ENCODE results near the gene WDR53. TPM values are rescaled to one million over a fixed set of nuclear protein-coding genes. Genes with fewer than 3 reads are reported as not detected.
"Not testable (repeated sequence)": the region's sequence is repeated elsewhere in the genome, so short reads cannot be mapped to it uniquely, and the experiment has no call there.

The WDR53 gene
- total RNA-seq, 4 donors from 2014 or later = 1.9 to 12.4 (median 6.5) TPM

GRCh38 chr3:196513697-196514349, 54.5 kb downstream of the WDR53 start:
- Histone ChIP-seq H3K9me3 (peaks cover 0 to 19% (median 5%) of the 10 kb centered on the region in 4 donors), H3K4me3 (no peak overlapping the region), H3K36me3 (no peaks in the 10 kb centered on the region), H3K27me3 (no peaks in the 10 kb centered on the region), H3K27ac (no peak overlapping the region), H3K4me1 (no peaks in the 10 kb centered on the region)
- DNase-seq = no peak
- TF ChIP-seq POLR2A (IDR thresholded peaks at IDR 0.05) = no peak
- TF ChIP-seq, protein P1, sequence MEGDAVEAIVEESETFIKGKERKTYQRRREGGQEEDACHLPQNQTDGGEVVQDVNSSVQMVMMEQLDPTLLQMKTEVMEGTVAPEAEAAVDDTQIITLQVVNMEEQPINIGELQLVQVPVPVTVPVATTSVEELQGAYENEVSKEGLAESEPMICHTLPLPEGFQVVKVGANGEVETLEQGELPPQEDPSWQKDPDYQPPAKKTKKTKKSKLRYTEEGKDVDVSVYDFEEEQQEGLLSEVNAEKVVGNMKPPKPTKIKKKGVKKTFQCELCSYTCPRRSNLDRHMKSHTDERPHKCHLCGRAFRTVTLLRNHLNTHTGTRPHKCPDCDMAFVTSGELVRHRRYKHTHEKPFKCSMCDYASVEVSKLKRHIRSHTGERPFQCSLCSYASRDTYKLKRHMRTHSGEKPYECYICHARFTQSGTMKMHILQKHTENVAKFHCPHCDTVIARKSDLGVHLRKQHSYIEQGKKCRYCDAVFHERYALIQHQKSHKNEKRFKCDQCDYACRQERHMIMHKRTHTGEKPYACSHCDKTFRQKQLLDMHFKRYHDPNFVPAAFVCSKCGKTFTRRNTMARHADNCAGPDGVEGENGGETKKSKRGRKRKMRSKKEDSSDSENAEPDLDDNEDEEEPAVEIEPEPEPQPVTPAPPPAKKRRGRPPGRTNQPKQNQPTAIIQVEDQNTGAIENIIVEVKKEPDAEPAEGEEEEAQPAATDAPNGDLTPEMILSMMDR (IDR thresholded peaks at IDR 0.05) = no peak

DNA sequence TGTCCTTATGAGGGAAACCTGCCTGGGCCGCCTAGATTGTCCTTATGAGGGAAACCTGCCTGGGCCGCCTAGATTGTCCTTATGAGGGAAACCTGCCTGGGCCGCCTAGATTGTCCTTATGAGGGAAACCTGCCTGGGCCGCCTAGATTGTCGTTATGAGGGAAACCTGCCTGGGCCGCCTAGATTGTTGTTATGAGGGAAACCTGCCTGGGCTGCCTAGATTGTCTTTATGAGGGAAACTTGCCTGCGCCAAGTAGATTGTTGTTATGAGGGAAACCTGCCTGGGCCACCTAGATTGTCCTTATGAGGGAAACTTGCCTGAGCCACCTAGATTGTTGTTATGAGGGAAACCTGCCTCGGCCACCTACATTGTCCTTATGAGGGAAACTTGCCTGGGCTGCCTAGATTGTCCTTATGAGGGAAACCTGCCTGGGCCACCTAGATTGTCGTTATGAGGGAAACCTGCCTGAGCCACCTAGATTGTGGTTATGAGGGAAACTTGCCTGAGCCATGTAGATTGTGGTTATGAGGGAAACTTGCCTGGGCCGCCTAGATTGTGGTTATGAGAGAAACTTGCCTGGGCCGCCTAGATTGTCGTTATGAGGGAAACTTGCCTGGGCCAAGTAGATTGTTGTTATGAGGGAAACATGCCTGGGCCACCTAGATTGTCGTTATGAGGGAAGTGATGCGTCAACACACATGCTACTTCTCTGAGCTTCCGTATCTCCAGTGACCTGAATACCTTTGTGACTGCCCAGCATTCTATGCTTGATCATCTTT, 56.5 kb downstream of the WDR53 start:
- H3K9me3 ChIP-seq, DNase-seq, H3K4me3 ChIP-seq: not testable (repeated sequence)

DNA sequence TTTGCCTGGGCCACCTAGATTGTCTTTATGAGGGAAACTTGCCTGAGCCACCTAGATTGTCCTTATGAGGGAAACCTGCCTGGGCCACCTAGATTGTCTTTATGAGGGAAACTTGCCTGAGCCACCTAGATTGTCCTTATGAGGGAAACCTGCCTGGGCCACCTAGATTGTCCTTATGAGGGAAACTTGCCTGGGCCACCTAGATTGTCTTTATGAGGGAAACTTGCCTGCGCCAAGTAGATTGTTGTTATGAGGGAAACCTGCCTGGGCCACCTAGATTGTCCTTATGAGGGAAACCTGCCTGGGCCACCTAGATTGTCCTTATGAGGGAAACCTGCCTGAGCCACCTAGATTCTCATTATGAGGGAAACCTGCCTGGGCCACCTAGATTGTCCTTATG, 57.2 kb downstream of the WDR53 start:
- not testable (repeated sequence) for H3K27ac ChIP-seq, DNase-seq, H3K36me3 ChIP-seq, H3K4me1 ChIP-seq, H3K27me3 ChIP-seq, H3K4me3 ChIP-seq, H3K9me3 ChIP-seq

More for the DNA sequence above, 56.5 kb downstream of the WDR53 start:
- H3K27ac ChIP-seq, H3K4me1 ChIP-seq, H3K36me3 ChIP-seq, H3K27me3 ChIP-seq: not testable (repeated sequence)

DNA sequence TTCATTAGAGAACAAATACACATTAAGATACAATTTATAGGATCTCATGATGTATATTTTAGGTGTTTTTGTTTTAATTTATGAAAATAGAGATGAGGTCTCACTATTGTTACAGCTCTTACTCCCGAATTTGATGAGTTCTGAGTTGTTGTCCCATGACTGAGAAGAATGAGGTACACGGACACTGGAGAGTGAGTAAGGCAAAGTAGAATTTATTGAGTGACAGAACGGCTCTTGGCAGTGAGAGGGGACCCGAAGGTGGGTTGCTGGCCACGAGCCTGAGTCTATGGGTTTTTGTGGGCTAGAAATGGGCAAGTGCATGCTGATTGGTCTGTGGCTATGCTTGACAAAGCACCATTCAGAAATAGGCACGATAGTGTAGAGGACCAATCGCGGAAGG, 61.7 kb downstream of the WDR53 start:
- Histone ChIP-seq H3K4me1 (no peaks in the 10 kb centered on the region), H3K36me3 (no peaks in the 10 kb centered on the region), H3K4me3 (no peak overlapping the region), H3K27me3 (no peaks in the 10 kb centered on the region), H3K9me3 (no peaks in the 10 kb centered on the region), H3K27ac (no peak overlapping the region)
- DNase-seq = no peak
- TF ChIP-seq, protein P1 (IDR thresholded peaks at IDR 0.05) = no peak
- no peak for TF ChIP-seq POLR2A (IDR thresholded peaks at IDR 0.05)

- TF ChIP-seq, protein P1 (IDR thresholded peaks at IDR 0.05) = no peak
- Histone ChIP-seq H3K27me3 (no peaks in the 10 kb centered on the region), H3K27ac (peak overlapping the region in 2 of 4 donors; percentile 93), H3K36me3 (no peaks in the 10 kb centered on the region), H3K4me3 (no peak overlapping the region), H3K9me3 (no peaks in the 10 kb centered on the region), H3K4me1 (peaks cover 0 to 9% (median 2%) of the 10 kb centered on the region in 4 donors)
- DNase-seq = no peak
These were observed 63.8 kb downstream of the WDR53 start for GRCh38 chr3:196504556-196504955.

Small RNA genes within 50 kb of the gene (small RNA-seq; reads per million reads assigned to genes)
- 0 reads per million in 2 donors for gene RPS29P3

Other genes starting within 250 kb of the WDR53 start
- gene TM4SF19, start 230.2 kb downstream of the WDR53 start, total RNA-seq = not detected
- gene UBXN7, start 136.1 kb downstream of the WDR53 start, total RNA-seq = 10 to 100 TPM; 12.3 to 64.4 (median 22.7) TPM
- gene RNF168, start 64.8 kb downstream of the WDR53 start, total RNA-seq = 10 to 100 TPM; 13.3 to 56.1 (median 18.3) TPM
- gene SMCO1, start 53.2 kb downstream of the WDR53 start, total RNA-seq = not detected
- gene FBXO45, start 106 bp upstream of the WDR53 start, total RNA-seq = 1 to 10 TPM; 5.0 to 6.5 (median 5.9) TPM
- 10 to 100 TPM in 1 of 4 donors, 1 to 10 TPM in 2, under 1 TPM in 1; 0.70 to 10.7 (median 2.8) TPM for gene NRROS, start 71.1 kb upstream of the WDR53 start, total RNA-seq
- gene CEP19, start 143.7 kb upstream of the WDR53 start, total RNA-seq = under 1 TPM in 1 of 4 donors, not detected in 3; 0.67 TPM
- 10 to 100 TPM in 3 of 4 donors, 1 to 10 TPM in 1; 9.4 to 26.1 (median 15.2) TPM for gene PIGX, start 143.8 kb upstream of the WDR53 start, total RNA-seq
- 10 to 100 TPM; 42.9 to 65.2 (median 53.5) TPM for gene PAK2, start 171.3 kb upstream of the WDR53 start, total RNA-seq

Data from Peyer's patch (tissue), 4 donors.